Myocyte (in vitro differentiated cells): ENCODE data around the gene C12orf43. TPM values are rescaled to one million over a fixed set of nuclear protein-coding genes. Genes with fewer than 3 reads are reported as not detected.

Source experiments
- total RNA-seq: library from RNA; depleted of rRNA; stranded (reverse); fragments of >200 nt; gene quantifications from 2 replicates; pipeline ENCODE4 v1.2.3, GENCODE V29; 2014

The C12orf43 gene
- total RNA-seq, 1 donor from 2014 or later = 9.8 TPM

Other genes with a start within 250 kb of the C12orf43 start
- gene SPPL3, start 112.1 kb downstream of the C12orf43 start, total RNA-seq = 11.0 and 12.2 TPM in 2 replicates
- not detected in 2 replicates for gene HNF1A, start 37.9 kb downstream of the C12orf43 start, total RNA-seq
- gene OASL, start 22.8 kb upstream of the C12orf43 start, total RNA-seq = 0.68 and 1.2 TPM in 2 replicates
- 0.11 and 0.21 TPM in 2 replicates for gene P2RX7, start 116.4 kb upstream of the C12orf43 start, total RNA-seq
- gene P2RX4, start 193.6 kb upstream of the C12orf43 start, total RNA-seq = 6.0 and 6.1 TPM in 2 replicates